GM13976 (cell line): ENCODE measurements around the gene PARP1.

ENCODE experiments used
- DNase-seq: peaks from one replicate; pipeline ENCODE4 v3.0.0; 2012; ENCODE audit warnings: low spot score
- in situ Hi-C: fragments of 300-500 bp; cut with MboI; formaldehyde crosslinking; loops from one replicate; pipeline ENCODE4 v1.12.0; 2022; ENCODE audit warnings: low sequenced_read_pairs, mixed read lengths, inconsistent platforms; ENCODE audit not compliant: unreplicated experiment
- TF ChIP-seq, protein P1 (sequence below): IDR thresholded peaks from 2 replicates; pipeline ENCODE4 v1.5.1; 2012; ENCODE audit warnings: borderline replicate concordance, mild to moderate bottlenecking; ENCODE audit not compliant: insufficient read depth; ENCODE audit errors: extremely low read depth, missing control alignments, control extremely low read depth

PARP1 gene

DNA sequence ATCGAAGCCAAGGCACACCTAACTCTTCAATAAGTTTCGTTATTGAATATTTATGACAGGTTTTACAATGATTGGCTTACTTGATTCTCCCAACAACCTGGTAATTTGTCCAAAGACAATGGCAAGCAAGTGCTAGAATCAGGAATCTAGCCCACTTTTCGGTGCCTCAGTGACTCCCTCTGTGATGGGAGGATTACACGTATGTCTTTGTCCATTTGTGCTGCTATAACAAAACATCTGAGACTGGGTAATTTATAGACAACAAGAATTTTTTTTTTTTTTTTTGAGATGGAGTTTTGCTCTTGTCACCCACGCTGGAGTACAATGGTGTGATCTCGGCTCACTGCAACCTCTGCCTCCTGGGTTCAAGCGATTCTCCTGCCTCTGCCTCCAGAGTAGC, 96.5 kb downstream of the PARP1 start:
- in situ Hi-C loops, result no loop called here
- TF ChIP-seq, protein P1, sequence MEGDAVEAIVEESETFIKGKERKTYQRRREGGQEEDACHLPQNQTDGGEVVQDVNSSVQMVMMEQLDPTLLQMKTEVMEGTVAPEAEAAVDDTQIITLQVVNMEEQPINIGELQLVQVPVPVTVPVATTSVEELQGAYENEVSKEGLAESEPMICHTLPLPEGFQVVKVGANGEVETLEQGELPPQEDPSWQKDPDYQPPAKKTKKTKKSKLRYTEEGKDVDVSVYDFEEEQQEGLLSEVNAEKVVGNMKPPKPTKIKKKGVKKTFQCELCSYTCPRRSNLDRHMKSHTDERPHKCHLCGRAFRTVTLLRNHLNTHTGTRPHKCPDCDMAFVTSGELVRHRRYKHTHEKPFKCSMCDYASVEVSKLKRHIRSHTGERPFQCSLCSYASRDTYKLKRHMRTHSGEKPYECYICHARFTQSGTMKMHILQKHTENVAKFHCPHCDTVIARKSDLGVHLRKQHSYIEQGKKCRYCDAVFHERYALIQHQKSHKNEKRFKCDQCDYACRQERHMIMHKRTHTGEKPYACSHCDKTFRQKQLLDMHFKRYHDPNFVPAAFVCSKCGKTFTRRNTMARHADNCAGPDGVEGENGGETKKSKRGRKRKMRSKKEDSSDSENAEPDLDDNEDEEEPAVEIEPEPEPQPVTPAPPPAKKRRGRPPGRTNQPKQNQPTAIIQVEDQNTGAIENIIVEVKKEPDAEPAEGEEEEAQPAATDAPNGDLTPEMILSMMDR, result no peak
- no peak for DNase-seq
